ENCODE results near the gene CERS5.

CERS5 gene

DNA sequence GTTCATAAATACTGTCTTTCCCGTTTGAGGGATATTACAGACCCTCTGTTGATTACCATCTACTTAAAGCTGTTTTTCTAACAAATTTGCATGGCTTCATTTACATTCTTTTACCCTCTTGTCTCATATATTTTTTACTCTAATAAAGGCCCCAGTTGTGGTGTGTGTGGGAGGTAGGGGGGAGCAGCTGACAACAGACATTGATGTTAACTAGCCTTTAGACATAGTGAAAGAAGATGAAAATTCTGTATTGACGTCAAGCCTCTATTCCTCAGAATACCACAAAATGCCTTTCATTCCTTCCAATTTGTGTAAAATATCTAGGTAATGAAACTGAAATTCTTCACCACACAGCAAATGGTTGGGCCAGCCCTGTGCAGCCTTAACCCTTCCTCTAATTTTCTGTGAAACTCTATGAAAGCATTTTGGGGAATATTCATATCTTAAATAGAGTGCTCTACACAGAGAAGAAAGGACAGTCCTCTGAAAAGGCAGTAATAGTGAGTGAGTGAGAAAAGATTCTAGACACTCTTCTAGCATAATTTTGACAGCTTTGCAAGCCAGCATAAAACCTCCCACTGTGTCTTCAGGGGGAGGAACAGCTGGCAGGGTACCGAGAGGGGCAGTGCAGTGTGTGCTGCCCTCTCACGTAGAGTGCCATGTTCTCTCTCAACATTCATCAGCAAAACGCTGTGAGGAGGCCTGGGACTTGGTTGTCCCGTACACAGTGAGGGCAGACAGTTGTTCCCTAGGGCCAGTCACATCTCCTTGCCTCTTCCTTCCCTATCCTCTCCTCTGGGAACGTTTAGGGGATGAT, 20.1 kb upstream of the CERS5 start:
- Histone ChIP-seq H3K27me3 (no peaks in the 10 kb centered on the region), H3K36me3 (no peaks in the 10 kb centered on the region), H3K4me1 (ENCODE audit: control insufficient read depth in 1 of 2, insufficient read depth in 1 of 2, low read depth in 1 of 2, low read length in 1 of 2) (no peaks in the 10 kb centered on the region), H3K4me3 (ENCODE audit: low read depth in 1 of 2, low read length in 1 of 2) (no peak overlapping the region), H3K9me3 (no peaks in the 10 kb centered on the region), H3K27ac (no peak overlapping the region)
- no peak for TF ChIP-seq CTCF (IDR thresholded peaks at IDR 0.05)

- Histone ChIP-seq H3K27me3 (no peaks in the 10 kb centered on the region), H3K4me3 (ENCODE audit: low read depth in 1 of 2, low read length in 1 of 2) (no peak overlapping the region), H3K36me3 (no peaks in the 10 kb centered on the region), H3K4me1 (ENCODE audit: control insufficient read depth in 1 of 2, insufficient read depth in 1 of 2, low read depth in 1 of 2, low read length in 1 of 2) (no peaks in the 10 kb centered on the region), H3K9me3 (no peaks in the 10 kb centered on the region), H3K27ac (no peak overlapping the region)
- no peak for TF ChIP-seq CTCF (IDR thresholded peaks at IDR 0.05)
These were observed 19.5 kb upstream of the CERS5 start for GRCh38 chr12:50186681-50187080.

DNA sequence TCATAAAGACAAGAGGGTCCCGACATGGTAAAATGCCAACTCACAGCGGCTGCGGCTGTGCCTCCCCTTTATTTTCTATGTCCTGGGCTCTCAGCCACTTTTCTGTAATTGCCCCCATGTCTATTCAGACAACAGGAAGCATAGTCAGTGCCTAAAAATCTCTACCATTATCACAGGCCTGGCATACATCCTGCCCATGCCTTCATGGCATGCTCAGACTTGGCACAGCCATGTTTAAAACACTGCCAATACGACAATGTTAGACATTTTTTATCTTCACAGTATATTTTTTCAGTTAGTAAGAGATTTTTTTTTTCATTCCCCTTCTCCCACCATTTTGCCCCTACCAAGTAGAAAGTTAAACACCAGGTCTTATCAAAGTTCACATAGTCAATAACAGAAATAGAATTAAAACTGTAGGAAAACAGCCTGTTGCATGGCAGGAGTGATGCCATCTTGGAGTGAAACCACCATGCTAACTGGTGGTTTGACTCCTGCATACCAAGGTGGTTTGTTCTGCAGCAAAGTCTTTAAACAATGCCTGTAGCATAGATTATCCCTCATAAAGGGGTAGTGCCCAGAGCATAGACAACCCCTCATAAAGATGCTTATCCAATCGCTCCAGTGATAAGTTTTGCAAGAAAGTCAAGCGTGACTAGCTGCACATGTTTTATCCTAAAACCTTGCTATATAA, 18.9 kb upstream of the CERS5 start:
- Histone ChIP-seq H3K36me3 (no peaks in the 10 kb centered on the region), H3K4me3 (ENCODE audit: low read depth in 1 of 2, low read length in 1 of 2) (no peak overlapping the region), H3K27ac (no peak overlapping the region), H3K4me1 (ENCODE audit: control insufficient read depth in 1 of 2, insufficient read depth in 1 of 2, low read depth in 1 of 2, low read length in 1 of 2) (no peaks in the 10 kb centered on the region), H3K27me3 (no peaks in the 10 kb centered on the region), H3K9me3 (no peaks in the 10 kb centered on the region)
- TF ChIP-seq CTCF (IDR thresholded peaks at IDR 0.05): no peak

GRCh38 chr12:50185301-50185895, 18.2 kb upstream of the CERS5 start:
- Histone ChIP-seq H3K4me3 (ENCODE audit: low read depth in 1 of 2, low read length in 1 of 2) (no peak overlapping the region), H3K9me3 (no peaks in the 10 kb centered on the region), H3K36me3 (no peaks in the 10 kb centered on the region), H3K27me3 (no peaks in the 10 kb centered on the region), H3K4me1 (ENCODE audit: control insufficient read depth in 1 of 2, insufficient read depth in 1 of 2, low read depth in 1 of 2, low read length in 1 of 2) (no peaks in the 10 kb centered on the region), H3K27ac (no peak overlapping the region)
- TF ChIP-seq CTCF (IDR thresholded peaks at IDR 0.05): no peak

- Histone ChIP-seq H3K4me1 (ENCODE audit: control insufficient read depth in 1 of 2, insufficient read depth in 1 of 2, low read depth in 1 of 2, low read length in 1 of 2) (no peaks in the 10 kb centered on the region), H3K27ac (no peak overlapping the region), H3K9me3 (no peaks in the 10 kb centered on the region), H3K36me3 (no peaks in the 10 kb centered on the region), H3K4me3 (ENCODE audit: low read depth in 1 of 2, low read length in 1 of 2) (no peak overlapping the region), H3K27me3 (no peaks in the 10 kb centered on the region)
- TF ChIP-seq CTCF (IDR thresholded peaks at IDR 0.05): no peak
These were observed 17.1 kb upstream of the CERS5 start for GRCh38 chr12:50184261-50184660.

All from neutrophil (primary cell).